Measurements from ENCODE around the gene SLC25A11. TPM values are rescaled to one million over a fixed set of nuclear protein-coding genes. Genes with fewer than 3 reads are reported as not detected.
"Not testable (repeated sequence)": the region's sequence is repeated elsewhere in the genome, so short reads cannot be mapped to it uniquely, and the experiment has no call there.

SLC25A11 gene
- total and polyA plus RNA-seq, 4 donors, result 34.8 to 72.1 (median 54.2) TPM

DNA sequence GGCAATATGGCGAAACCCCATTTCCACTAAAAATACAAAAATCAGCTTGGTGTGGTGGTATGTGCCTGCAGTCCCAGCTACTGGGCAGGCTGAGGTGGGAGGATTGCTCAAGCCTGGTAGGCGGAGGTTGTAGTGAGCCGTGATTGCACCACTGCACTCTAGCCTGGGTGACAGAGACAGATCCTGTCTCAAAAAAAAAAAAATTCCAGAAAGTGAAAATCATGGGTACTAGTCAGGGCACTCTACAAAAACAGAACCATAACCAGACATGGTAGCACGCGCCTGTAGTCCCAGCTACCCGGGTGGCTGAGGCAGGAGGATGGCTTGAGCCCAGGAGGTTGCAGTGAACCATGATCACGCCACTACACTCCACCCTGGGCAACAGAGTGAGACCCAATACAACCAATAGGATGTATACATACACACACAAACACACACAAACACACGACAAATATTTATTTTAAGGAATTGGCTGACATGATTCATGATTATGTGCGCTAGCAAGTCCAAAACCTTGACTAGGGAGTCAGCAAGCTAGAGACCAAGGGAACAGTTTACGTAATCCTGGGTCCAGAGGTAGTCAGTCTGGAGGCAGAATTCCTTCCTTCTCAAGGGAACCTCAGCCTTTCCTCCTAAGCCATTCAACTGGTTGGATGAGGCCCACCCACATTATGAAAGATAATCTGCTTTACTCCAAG lies 19.3 kb downstream of the SLC25A11 start:
- no peak for ATAC-seq (ENCODE audit: insufficient read depth, low FRiP score)
- Histone ChIP-seq H3K9me3 (ENCODE audit: control insufficient read depth in 4 of 4, insufficient read depth in 3 of 4, low read length in 3 of 4) (no peaks in the 10 kb centered on the region), H3K27ac (ENCODE audit: low read depth in 1 of 2, low read length in 1 of 2) (no peak overlapping the region), H3K4me1 (ENCODE audit: control insufficient read depth in 5 of 5, insufficient read depth in 5 of 5, low read length in 5 of 5) (no peaks in the 10 kb centered on the region), H3K9ac (ENCODE audit: insufficient read depth in 1 of 2, low read length in 2 of 2) (no peak overlapping the region), H3K27me3 (ENCODE audit: control insufficient read depth in 3 of 3, insufficient read depth in 3 of 3, low read length in 2 of 3) (no peaks in the 10 kb centered on the region), H3K36me3 (ENCODE audit: control insufficient read depth in 4 of 4, insufficient read depth in 4 of 4, low read length in 4 of 4) (no peaks in the 10 kb centered on the region), H3K4me3 (no peak overlapping the region)
- WGBS, 2 donors, result 68 to 71% methylated on average over 10 of the region's 10 CpGs
- DNase-seq, result no peak
- TF ChIP-seq, protein P1, sequence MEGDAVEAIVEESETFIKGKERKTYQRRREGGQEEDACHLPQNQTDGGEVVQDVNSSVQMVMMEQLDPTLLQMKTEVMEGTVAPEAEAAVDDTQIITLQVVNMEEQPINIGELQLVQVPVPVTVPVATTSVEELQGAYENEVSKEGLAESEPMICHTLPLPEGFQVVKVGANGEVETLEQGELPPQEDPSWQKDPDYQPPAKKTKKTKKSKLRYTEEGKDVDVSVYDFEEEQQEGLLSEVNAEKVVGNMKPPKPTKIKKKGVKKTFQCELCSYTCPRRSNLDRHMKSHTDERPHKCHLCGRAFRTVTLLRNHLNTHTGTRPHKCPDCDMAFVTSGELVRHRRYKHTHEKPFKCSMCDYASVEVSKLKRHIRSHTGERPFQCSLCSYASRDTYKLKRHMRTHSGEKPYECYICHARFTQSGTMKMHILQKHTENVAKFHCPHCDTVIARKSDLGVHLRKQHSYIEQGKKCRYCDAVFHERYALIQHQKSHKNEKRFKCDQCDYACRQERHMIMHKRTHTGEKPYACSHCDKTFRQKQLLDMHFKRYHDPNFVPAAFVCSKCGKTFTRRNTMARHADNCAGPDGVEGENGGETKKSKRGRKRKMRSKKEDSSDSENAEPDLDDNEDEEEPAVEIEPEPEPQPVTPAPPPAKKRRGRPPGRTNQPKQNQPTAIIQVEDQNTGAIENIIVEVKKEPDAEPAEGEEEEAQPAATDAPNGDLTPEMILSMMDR (IDR thresholded peaks at IDR 0.05; ENCODE audit: control extremely low read depth, extremely low read depth), result no peak

DNA sequence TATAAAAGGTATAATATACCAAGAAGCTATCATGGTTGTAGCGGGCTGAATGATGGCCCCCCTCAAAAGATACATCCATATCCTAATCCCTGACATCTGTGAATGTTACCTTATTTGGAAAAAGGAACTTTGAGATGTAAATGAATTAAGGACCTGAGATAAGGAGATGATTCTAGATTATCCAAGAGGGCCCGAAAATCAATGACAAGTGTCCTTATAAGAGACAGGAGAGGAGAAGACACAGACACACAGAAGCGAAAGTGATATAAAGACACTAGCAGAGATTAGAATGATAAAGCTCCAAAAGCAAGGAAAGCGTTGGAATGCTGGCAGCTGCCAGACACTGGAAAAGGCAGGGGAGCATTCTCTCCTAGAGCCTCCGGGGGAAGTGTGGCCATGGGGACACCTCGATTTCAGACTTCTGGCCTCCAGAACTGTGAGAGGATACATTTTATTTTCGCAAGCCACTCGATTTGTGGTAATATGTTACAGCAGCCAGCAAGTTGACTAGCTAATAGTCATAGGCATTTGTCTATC lies 20.3 kb downstream of the SLC25A11 start:
- no peak overlapping the region for H3K27ac ChIP-seq (ENCODE audit: low read depth in 1 of 2, low read length in 1 of 2)
- no peaks in the 10 kb centered on the region for H3K36me3 ChIP-seq (ENCODE audit: control insufficient read depth in 4 of 4, insufficient read depth in 4 of 4, low read length in 4 of 4)
- H3K27me3 ChIP-seq (ENCODE audit: control insufficient read depth in 3 of 3, insufficient read depth in 3 of 3, low read length in 2 of 3), result no peaks in the 10 kb centered on the region
- no peaks in the 10 kb centered on the region for H3K9me3 ChIP-seq (ENCODE audit: control insufficient read depth in 4 of 4, insufficient read depth in 3 of 4, low read length in 3 of 4)
- WGBS, 2 donors, result 62 to 71% methylated on average over 8 of the region's 8 CpGs
- TF ChIP-seq, protein P1 (IDR thresholded peaks at IDR 0.05; ENCODE audit: control extremely low read depth, extremely low read depth), result no peak
- H3K4me1 ChIP-seq (ENCODE audit: control insufficient read depth in 5 of 5, insufficient read depth in 5 of 5, low read length in 5 of 5), result no peaks in the 10 kb centered on the region
- H3K9ac ChIP-seq (ENCODE audit: insufficient read depth in 1 of 2, low read length in 2 of 2), result no peak overlapping the region
- DNase-seq (no peak), ATAC-seq (ENCODE audit: insufficient read depth, low FRiP score) (no peak)
- H3K4me3 ChIP-seq, result no peak overlapping the region

DNA sequence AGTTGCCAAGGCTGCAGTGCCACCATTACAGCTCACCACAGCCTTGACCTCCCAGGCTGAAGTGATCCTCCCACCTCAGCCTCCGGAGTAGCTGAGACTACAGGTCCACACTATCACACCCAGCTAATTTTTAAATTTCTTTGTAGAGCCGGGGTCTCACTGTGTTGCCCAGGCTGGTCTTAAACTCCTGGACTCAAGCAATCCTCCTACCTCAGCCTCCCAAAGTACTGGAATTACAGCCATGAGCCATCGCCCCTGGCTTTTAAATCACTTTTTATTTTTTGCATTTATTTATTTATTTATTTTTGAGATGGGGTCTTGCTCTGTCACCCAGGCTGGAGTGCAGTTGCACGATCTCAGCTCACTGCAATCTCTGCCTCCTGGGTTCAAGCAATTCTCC lies 25.3 kb downstream of the SLC25A11 start:
- not testable (repeated sequence) for H3K27ac ChIP-seq (ENCODE audit: low read depth in 1 of 2, low read length in 1 of 2); H3K36me3 ChIP-seq (ENCODE audit: control insufficient read depth in 4 of 4, insufficient read depth in 4 of 4, low read length in 4 of 4); H3K9ac ChIP-seq (ENCODE audit: insufficient read depth in 1 of 2, low read length in 2 of 2); ATAC-seq (ENCODE audit: insufficient read depth, low FRiP score); H3K4me1 ChIP-seq (ENCODE audit: control insufficient read depth in 5 of 5, insufficient read depth in 5 of 5, low read length in 5 of 5); H3K27me3 ChIP-seq (ENCODE audit: control insufficient read depth in 3 of 3, insufficient read depth in 3 of 3, low read length in 2 of 3); H3K4me3 ChIP-seq; H3K9me3 ChIP-seq (ENCODE audit: control insufficient read depth in 4 of 4, insufficient read depth in 3 of 4, low read length in 3 of 4); DNase-seq
- WGBS, 2 donors, result 92 to 94% methylated on average over 4 of the region's 4 CpGs

DNA sequence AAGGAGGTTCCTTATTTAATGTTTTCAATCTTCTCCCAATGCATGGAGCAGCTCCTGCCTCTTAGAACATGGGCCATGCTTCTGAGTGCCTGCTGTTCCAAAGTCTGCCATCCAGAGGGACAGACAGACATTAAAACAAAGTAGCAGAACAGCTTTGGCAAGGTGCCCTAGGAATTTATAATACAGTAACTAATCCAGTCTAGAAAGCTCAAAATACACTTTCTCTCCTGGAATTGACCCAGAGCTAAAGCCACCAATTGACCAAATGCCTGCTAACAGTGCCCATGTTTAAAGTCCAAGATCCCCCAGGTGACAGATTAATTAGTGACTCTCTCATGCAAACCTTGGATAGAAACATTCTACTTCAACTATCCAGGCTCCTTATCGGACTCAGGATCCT lies 25.9 kb downstream of the SLC25A11 start:
- no peak for ATAC-seq (ENCODE audit: insufficient read depth, low FRiP score)
- peaks cover 0 to 4% (median 0%) of the 10 kb centered on the region in 5 donors for H3K4me1 ChIP-seq (ENCODE audit: control insufficient read depth in 5 of 5, insufficient read depth in 5 of 5, low read length in 5 of 5)
- no peaks in the 10 kb centered on the region for H3K9me3 ChIP-seq (ENCODE audit: control insufficient read depth in 4 of 4, insufficient read depth in 3 of 4, low read length in 3 of 4)
- TF ChIP-seq, protein P1 (IDR thresholded peaks at IDR 0.05; ENCODE audit: control extremely low read depth, extremely low read depth), result no peak
- no peak overlapping the region for H3K9ac ChIP-seq (ENCODE audit: insufficient read depth in 1 of 2, low read length in 2 of 2)
- H3K36me3 ChIP-seq (ENCODE audit: control insufficient read depth in 4 of 4, insufficient read depth in 4 of 4, low read length in 4 of 4), result no peaks in the 10 kb centered on the region
- no peak overlapping the region for H3K4me3 ChIP-seq
- 80 to 84% methylated on average over 1 of the region's 1 CpG for WGBS, 2 donors
- H3K27me3 ChIP-seq (ENCODE audit: control insufficient read depth in 3 of 3, insufficient read depth in 3 of 3, low read length in 2 of 3), result no peaks in the 10 kb centered on the region
- no peak for DNase-seq
- no peak overlapping the region for H3K27ac ChIP-seq (ENCODE audit: low read depth in 1 of 2, low read length in 1 of 2)

All from lung (tissue), 12 donors.